GM18909 (cell line): ENCODE data around the gene TADA3.

Experiments used
- ATAC-seq: cut with Tn5 transposase; IDR thresholded peaks from one replicate; pipeline ENCODE4 v1.9.1; 2021; ENCODE audit warnings: mild to moderate bottlenecking; ENCODE audit not compliant: unreplicated experiment, poor library complexity

TADA3 gene

GRCh38 chr3:9810433-9810770 lies 18.1 kb upstream of the TADA3 start:
- ATAC-seq: no peak

- ATAC-seq: peak; percentile 52
Observed at GRCh38 chr3:9809615-9810432, 17.6 kb upstream of the TADA3 start, which contains the start of gene TTLL3. Gene TTLL3 (plus strand): TSS chr3:9810262. CDS start chr3:9810662, 400 bp downstream.

DNA sequence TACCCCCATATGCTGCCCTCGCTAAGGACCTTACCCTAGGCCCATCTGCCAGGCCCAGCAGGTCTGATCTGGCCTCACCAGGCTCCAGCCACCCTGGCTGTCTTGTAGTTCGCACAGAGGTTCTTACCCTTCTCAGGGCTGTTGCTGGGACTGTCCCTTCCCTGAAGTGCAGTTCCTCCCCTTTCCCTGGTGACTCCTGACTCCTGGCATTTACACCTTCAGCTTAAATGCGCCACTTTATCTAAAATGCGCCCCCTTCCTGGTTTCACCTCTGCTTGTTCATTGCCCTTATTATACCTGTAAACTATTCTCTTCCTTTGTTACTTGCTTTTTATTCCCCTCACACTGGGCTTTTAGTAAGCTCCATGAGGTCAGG lies 17.0 kb upstream of the TADA3 start:
- ATAC-seq: no peak

- ATAC-seq: peak; percentile 55
Observed at GRCh38 chr3:9808345-9809037, 16.2 kb upstream of the TADA3 start.

DNA sequence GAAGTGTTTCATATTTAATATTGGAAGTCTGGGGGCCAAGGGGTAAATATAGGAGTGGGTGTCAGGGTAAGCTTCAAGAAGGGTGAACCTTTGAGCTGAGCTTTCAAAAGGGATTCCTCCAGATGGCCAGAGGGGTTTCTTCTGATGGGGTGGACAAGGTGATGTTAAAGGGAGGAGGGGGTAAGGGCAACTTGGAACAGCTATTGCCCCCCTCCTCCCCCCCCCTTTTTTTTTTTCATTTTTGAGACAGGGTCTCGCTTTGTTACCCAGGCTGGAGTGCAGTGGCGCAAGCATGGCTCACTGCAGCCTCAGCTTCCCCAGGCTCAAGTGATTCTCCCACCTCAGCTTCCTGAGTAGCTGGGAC lies 15.7 kb upstream of the TADA3 start:
- ATAC-seq: no peak

DNA sequence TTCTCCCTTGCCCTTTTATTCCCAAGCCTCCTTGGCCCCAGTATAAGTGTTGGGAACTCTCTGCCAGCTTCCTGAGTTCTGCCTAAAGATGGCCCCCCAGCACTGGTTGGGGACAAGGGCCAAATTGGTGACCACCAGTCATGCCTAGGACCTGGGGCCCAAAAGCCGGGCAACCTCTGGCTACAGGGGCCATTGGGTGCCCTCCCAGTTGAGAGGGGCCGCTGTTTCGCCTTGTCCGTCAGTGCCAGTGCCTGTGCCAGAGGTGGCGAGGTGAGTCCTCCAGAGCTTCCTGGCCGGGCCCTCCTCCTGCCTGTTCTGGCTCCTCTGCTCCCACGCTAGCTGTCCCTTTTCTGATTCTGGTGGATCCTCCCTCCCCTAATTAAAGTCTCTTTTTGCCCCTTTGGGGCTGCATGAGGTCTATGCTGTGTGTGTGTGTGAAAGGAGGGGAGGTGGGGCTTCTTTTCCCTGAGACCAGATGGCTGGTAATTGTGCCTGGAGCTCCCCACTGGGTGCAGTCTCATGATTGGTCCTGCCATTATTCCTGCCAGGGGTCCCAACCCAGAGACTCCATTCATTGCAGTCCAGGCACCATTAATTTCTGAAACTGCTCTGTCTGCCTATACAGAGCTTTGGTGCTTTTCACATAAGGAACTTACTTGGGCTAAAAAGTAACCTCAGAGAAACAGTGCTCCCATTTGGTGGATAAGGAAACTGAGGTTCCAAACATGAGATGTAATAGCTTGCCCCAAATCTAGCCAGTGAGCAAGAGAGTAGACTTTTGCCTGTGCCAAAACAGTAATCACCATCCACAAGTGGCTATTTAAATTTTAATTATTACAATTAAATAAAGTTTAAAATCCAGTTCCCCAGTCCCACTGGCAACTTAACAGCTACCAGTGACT lies 14.7 kb upstream of the TADA3 start:
- no peak for ATAC-seq

DNA sequence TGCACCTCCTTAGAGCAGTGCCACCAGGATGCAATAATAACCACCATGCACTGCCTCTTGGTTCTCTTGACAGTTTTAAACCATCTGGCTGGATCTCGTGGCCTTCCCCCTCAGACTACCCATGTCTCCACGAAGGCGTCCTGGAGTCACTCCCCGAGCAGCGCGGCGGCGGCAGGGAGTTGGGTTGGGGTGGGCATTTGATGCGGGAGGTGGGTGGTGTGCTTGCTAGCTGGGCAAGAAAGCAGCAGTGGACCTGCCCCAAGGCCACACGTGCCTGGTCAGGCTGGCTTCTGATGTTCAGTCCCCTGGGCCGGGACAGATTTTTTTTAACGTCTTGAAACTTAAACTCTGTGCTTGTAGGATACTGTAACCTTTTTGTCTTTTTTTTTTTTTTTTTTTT lies 13.9 kb upstream of the TADA3 start:
- ATAC-seq: no peak

DNA sequence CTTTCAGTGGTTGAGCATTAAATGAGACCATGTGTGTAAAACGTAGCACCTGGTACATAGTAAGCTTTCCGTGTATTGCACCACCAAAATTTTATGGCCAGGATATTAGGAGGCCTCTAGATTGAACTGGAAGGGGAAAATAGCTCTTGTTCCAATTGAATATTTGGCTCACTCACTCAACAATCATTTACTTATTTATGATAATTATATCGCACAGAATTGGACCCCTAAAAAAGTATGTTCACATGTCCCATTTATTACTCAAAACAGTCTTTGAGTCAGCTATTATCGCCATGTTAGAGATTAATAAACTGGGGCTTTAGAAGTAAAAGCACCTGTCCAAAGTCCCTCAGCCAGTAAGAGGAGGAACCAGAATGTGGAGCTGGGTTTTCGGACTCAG lies 12.7 kb upstream of the TADA3 start:
- no peak for ATAC-seq

DNA sequence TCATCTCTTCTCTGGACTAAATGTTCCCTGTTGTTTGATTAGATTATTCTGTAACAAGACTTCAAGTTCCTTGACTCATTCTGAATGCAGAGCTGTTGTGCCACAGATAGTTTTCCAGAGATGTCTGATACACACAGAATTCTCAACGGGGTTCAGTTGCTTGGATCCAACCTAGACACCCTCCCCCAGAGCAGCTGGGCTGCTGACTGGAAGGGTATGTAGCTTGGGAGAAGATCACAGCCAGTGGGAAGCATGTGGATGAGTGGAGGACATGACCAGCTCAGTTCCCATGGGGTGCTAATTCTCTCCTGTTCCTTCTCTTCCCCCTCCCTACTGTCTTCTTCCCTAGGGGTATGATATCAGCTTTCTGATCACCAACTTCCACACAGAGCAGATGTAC lies 11.2 kb upstream of the TADA3 start:
- ATAC-seq: no peak

DNA sequence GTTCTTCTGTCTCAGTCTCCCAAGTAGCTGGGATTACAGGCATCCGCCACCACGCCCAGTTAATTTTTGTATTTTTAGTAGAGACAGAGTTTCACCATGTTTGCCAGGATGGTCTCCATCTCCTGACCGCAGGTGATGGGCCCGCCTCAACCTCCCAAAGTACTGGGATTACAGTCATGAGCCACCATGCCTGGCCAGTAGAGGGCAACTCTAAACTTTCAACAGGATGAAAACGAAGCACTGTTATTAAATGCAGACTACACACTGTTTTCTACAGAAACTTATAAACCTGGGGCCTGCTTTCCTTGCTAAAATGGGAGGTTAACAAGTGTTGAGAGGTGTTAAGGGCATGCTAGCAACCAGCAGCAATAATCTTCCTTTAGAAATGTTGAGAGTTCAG lies 8.3 kb upstream of the TADA3 start:
- no peak for ATAC-seq

GRCh38 chr3:9797196-9797945 lies 5.1 kb upstream of the TADA3 start:
- ATAC-seq: no peak

DNA sequence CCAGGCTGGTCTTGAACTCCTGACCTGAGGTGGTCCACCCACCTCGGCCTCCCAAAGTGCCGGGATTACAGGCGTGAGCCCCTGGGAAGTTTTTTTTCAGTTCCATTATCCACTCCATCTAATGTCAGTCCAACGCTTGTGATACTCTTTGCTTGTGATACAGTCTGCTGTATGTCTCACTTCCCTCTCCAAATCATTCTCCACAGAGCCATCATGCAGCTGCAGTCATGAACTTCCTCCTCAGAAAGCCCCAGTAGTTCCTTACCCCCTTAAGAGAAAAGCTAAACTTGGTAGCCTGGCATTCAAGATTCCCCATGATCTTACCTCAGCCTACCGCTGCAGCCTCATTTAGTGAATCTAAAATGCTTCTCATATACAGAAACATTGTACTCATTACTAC lies 2.9 kb upstream of the TADA3 start:
- no peak for ATAC-seq

DNA sequence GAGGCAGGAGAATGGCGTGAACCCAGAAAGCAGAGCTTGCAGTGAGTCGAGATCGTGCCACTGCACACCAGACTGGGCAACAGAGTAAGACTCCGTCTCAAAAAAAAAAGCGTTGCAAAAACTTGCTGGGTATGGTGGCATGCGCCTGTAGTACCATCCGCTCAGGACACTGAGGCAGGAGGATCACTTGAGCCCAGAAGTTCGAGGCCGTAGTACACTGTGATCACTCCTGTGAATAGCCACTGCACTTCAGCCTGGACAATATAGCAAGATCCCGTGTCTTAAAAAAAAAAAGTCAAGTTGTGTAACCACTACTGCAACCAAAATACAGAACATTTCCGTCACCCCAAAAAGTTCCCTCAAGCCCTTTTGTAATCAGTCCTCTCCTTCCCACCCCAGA lies 2.1 kb upstream of the TADA3 start:
- no peak for ATAC-seq

GRCh38 chr3:9793161-9793781 lies 998 bp upstream of the TADA3 start:
- ATAC-seq: no peak

DNA sequence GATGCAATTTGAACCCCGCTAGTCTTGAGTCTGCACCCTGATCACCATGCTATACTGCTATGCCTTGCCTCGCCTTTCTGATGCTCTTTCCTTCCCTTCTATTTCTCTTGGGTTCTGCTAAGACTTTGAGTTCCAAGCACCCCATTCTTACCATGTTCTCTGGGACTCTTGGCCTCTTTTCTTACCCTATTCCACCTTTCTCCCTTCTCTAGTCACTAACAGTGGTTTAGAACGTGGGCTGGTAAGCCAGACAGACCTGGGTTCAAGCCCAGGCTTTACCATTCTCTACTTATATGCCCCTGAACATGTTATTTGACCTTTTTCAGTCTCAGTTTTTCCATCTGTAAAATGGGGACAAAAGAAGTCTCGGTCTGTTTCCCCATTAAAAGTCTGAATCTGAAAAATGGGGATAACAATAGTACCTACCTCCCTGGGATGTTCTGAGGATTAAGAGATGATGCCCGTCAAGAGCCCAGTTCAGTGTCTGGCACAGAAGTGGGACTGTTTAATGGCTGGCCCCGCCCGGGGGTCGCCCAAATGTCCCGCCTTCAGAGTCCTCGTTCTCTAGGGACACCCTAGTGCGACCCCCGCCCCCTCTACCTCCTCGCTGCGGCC lies 376 bp downstream of the TADA3 start:
- ATAC-seq: no peak

DNA sequence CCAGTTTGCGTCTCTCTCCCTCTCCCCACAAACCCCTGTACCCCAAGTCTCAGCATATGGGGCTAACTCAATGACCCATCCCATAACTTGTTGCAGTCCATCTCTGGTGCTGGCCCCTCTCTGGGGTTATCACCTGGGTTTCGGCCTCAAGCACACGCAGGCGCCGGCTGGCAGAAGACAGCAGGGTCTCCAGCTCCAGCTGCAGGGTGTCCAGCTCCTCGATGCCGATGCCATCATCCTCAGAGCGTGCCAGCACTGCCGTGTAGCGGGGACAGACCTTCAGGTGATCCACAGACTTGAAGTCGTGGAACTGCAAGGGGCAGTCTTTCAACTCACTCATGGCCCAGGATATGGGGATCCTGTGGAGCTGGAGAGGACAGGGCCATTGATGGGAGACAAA lies 1.1 kb downstream of the TADA3 start:
- ATAC-seq: no peak

DNA sequence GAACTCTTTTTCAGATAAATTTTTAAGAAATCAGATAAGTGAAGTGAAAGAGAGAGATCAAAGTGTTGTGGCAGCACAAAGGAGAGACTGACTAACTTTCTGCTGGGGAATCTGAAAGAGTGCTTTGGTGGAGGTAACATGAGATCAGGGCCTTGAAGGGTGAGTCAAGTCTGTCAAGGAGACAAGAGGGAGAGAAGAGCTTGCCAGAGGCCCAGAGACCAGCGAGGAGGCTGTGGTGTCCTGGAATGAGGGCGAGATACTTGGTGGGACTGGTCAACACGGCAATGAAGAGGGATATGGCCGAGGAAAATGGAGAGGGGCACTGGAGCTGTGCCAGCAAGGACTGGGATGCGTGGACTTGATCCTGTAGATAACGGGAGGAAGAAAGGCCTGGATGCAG lies 4.6 kb downstream of the TADA3 start:
- no peak for ATAC-seq

DNA sequence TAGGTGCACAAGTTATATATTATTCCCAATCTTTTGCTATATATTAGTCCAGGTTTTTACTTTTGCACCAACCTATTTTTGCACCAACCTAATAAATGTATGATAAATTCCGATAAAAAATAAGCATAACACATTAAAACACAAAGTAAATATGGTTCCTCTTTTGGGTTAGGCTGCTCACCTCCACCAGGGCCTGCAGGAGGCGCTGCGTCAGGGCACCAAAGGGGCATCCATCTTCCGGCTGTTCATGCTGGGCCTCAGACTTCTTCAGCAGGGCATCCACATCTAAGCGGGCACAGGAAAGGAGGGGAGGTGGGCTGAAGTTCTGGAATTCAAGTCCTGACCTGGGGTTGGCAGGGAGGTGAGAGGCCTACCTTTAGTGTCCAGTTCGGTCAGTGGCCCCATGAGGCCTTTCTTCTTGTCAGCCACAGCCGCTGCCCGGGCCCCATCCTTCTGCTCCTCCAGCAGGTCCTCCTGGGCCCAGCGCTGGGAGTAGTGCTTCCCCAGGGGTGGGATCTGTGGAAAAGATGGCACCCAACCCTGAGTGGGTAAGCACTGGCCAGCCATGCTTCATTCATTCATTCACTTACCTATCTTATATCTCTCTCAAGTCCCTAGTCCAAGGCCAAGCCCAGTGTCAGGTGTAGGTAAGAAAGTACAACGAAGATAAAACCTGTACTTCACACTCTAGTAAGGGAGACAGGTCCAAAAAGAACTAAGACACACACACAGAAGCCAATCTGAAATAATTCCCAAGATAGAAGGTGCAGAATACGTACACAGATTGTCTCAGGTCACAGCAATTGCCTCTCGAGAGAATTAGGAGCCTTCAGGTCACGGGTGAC lies 5.2 kb downstream of the TADA3 start:
- no peak for ATAC-seq
